Measurements from ENCODE around the gene ACSM2B. TPM values are rescaled to one million over a fixed set of nuclear protein-coding genes. Genes with fewer than 3 reads are reported as not detected.
"Not testable (repeated sequence)": the region's sequence is repeated elsewhere in the genome, so short reads cannot be mapped to it uniquely, and the experiment has no call there.

The ACSM2B gene
- total RNA-seq, 1 donor from 2014 or later, result not detected

DNA sequence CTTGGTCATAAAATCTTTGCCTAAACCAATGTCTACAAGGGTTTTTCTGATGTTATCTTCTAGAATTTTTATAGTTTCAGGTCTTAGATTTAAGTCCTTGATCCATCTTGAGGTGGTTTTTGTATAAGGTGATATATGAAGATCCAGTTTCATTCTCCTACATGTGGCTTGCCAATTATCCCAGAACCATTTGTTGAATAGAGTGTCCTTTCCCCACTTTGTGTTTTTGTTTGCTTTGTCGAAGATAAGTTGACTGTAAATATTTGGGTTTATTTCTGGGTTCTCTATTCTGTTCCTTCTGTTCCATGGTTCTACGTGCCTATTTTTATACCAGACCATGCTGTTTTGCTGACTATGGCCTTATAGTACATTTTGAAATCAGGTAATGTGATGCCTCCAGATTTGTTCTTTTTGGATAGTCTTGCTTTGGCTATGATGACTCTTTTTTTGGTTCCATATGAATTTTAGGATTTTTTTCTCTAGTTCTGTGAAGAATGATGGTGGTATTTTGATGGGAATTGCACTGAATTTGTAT is 7.0 kb downstream of the ACSM2B start:
- H3K27me3 ChIP-seq; H3K4me1 ChIP-seq; H3K9me3 ChIP-seq; intact Hi-C loops (cut with DNase I); H3K27ac ChIP-seq; H3K4me3 ChIP-seq; H3K36me3 ChIP-seq; ATAC-seq; DNase-seq: not testable (repeated sequence)

GRCh38 chr16:20568404-20568803 is 7.8 kb downstream of the ACSM2B start:
- Histone ChIP-seq H3K36me3 (no peaks in the 10 kb centered on the region), H3K4me1 (no peaks in the 10 kb centered on the region), H3K27me3 (no peaks in the 10 kb centered on the region), H3K9me3 (no peaks in the 10 kb centered on the region), H3K4me3 (no peak overlapping the region), H3K27ac (no peak overlapping the region)
- ATAC-seq (no peak), DNase-seq (no peak)
- intact Hi-C loops (cut with DNase I), result no loop called here
- TF ChIP-seq CTCF (IDR thresholded peaks at IDR 0.05), result no peak

DNA sequence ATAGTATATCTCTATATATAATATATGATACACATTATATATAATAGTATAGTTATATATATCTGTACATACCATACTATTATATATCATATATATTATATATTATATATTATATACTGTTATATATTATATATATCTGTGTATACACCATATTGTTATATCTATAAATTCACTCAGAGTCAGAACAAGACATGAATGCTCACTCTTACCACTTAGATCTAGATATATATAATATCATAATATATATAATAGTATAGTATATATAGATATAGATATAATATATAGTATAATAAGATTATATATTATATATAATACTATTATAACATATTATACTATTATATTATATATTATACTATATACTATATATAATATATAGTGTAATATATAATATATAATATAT is 9.3 kb downstream of the ACSM2B start:
- no peaks in the 10 kb centered on the region for H3K36me3 ChIP-seq
- intact Hi-C loops (cut with DNase I), result no loop called here
- ATAC-seq (no peak), DNase-seq (no peak)
- no peaks in the 10 kb centered on the region for H3K9me3 ChIP-seq
- H3K27me3 ChIP-seq, result no peaks in the 10 kb centered on the region
- no peak for TF ChIP-seq CTCF (IDR thresholded peaks at IDR 0.05)
- no peaks in the 10 kb centered on the region for H3K4me1 ChIP-seq
- H3K27ac ChIP-seq, result no peak overlapping the region
- H3K4me3 ChIP-seq, result no peak overlapping the region

GRCh38 chr16:20565334-20565733 is 10.8 kb downstream of the ACSM2B start:
- H3K27me3 ChIP-seq; H3K9me3 ChIP-seq; intact Hi-C loops (cut with DNase I); DNase-seq; H3K4me1 ChIP-seq; H3K36me3 ChIP-seq; H3K27ac ChIP-seq; ATAC-seq; H3K4me3 ChIP-seq: not testable (repeated sequence)

- H3K36me3 ChIP-seq; H3K27me3 ChIP-seq; H3K9me3 ChIP-seq; DNase-seq; H3K27ac ChIP-seq; H3K4me1 ChIP-seq; intact Hi-C loops (cut with DNase I); ATAC-seq; H3K4me3 ChIP-seq: not testable (repeated sequence)
Observed at GRCh38 chr16:20564218-20564617, 11.9 kb downstream of the ACSM2B start.

DNA sequence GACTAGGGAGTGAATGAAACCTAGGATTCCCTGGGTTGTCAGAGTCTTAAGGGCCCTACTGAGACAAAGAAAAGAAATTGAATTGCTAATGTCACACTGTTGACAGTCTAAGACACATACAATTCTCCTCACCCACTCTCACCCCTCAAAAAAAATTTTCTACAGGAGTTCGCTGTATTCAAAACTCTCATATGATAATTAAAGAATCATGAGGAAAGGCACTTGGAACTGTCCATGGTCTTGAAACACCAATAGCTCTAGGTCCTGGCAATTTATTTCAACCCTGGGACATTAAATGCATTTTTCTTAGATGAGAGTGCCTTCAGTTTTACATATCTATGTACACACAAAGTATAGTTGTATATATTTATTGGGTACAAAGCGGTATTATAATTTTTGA is 20.5 kb downstream of the ACSM2B start:
- H3K4me1 ChIP-seq; ATAC-seq; H3K27me3 ChIP-seq; H3K27ac ChIP-seq; H3K9me3 ChIP-seq; DNase-seq; H3K36me3 ChIP-seq; intact Hi-C loops (cut with DNase I); H3K4me3 ChIP-seq: not testable (repeated sequence)

DNA sequence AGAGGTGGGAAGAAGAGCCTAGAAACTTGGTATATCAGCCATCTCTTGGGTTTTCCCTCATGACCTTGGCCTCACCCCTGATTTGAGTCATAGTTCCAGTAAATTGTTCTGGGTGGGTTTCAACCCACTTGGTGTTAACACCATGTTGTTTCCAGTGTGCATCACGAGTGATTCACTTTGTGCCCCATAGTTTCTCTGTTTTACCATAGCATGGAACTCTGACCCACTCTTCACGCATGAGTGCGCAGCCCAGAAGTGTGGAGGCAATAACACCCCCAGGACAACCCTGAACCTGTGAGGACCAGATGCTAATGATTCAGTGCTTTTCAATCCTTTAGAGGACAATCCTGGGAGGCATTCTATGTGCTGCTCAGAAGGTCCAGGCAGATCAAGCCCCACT is 21.5 kb downstream of the ACSM2B start:
- intact Hi-C loops (cut with DNase I); DNase-seq; H3K4me1 ChIP-seq; H3K9me3 ChIP-seq; H3K27me3 ChIP-seq; H3K36me3 ChIP-seq; ATAC-seq; H3K27ac ChIP-seq; H3K4me3 ChIP-seq: not testable (repeated sequence)

DNA sequence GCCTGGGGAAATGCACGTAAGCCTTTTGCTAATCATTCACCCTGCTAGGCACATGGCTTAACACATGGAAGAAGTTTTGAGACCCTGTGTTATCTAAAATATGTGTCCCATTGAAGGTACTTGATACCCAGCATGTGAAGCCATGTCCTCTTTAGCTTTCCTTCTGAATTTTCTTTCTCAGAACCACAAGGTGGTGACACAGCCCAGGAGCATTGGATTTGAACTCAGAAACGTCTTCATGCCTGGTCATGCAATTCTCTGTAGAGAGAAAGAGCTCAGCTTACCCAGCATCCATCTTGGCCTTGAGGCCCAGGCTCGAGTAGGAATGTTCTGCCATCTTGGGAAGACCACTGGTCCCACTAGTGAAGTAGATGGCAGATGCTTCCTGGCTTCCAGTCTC is 22.7 kb downstream of the ACSM2B start:
- H3K27me3 ChIP-seq; H3K9me3 ChIP-seq; DNase-seq; H3K4me1 ChIP-seq; ATAC-seq; intact Hi-C loops (cut with DNase I); H3K4me3 ChIP-seq; H3K27ac ChIP-seq; H3K36me3 ChIP-seq: not testable (repeated sequence)

GRCh38 chr16:20546951-20547350 is 29.2 kb downstream of the ACSM2B start:
- H3K36me3 ChIP-seq; H3K4me3 ChIP-seq; intact Hi-C loops (cut with DNase I); H3K9me3 ChIP-seq; H3K27me3 ChIP-seq; H3K27ac ChIP-seq; ATAC-seq; H3K4me1 ChIP-seq; DNase-seq: not testable (repeated sequence)

- H3K27me3 ChIP-seq; H3K4me3 ChIP-seq; ATAC-seq; H3K27ac ChIP-seq; H3K4me1 ChIP-seq; H3K9me3 ChIP-seq; intact Hi-C loops (cut with DNase I); H3K36me3 ChIP-seq; DNase-seq: not testable (repeated sequence)
Observed at GRCh38 chr16:20546278-20546853, 29.8 kb downstream of the ACSM2B start.

DNA sequence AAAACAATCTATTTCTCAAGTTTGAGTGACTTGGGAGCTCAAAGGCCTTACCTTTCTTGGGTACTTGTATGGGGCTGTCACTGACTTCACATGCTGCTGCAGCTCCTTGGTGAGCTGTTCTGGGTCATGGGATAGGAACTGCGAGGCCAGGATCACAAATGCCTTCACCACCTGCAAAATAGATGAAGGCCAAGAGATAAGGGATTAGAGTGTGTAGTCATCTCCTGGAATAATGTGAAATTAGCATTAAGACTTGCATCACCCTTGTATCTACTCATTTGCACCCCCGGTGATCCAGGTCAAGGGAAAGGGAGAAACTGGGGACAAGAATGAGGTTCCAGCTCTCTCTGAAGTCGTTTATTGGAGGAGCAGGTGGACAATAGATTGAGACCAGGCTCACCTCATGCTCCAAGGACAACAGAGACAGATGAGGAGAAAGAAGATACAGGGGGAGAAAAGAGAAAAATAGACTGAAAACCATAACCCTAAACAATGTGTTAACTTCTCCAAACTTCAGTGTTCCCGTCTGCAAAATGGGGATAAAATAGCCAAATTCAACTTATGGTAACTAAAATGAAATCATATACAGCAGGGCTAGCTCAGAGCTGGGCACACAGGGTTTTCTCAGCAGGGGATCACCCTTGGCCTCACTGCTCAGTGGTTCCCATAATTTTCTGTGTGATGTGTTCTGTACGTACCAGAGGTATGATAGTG is 35.4 kb downstream of the ACSM2B start:
- H3K27ac ChIP-seq; ATAC-seq; H3K9me3 ChIP-seq; H3K27me3 ChIP-seq; DNase-seq; intact Hi-C loops (cut with DNase I); H3K4me3 ChIP-seq; H3K4me1 ChIP-seq; H3K36me3 ChIP-seq: not testable (repeated sequence)

All from upper lobe of right lung (tissue), 1 donor.